NB4 (cell line): ENCODE measurements around the gene ARID1B.

Source experiments
- DNase-seq: peaks from one replicate; pipeline ENCODE4 v3.0.0; 2010; ENCODE audit warnings: low read depth
- H3K4me3 ChIP-seq: one replicate; pipeline ENCODE4 v1.5.1; 2011; ENCODE audit warnings: mild to moderate bottlenecking, low read depth, low read length, moderate library complexity
- MYC ChIP-seq: IDR thresholded peaks from 2 replicates; pipeline ENCODE4 v1.6.1; 2011; ENCODE audit warnings: low read depth, low read length
- POLR2A ChIP-seq: IDR thresholded peaks from 2 replicates; pipeline ENCODE4 v1.6.1; 2011; ENCODE audit warnings: mild to moderate bottlenecking; ENCODE audit not compliant: insufficient read length; ENCODE audit errors: extremely low read depth
- TF ChIP-seq, protein P1 (sequence below): IDR thresholded peaks from one replicate; pipeline ENCODE4 v1.5.1; 2012; ENCODE audit warnings: low read depth, low read length
- TF ChIP-seq, protein P2 (sequence below): IDR thresholded peaks from 2 replicates; pipeline ENCODE4 v1.6.1; 2011; ENCODE audit warnings: low read depth, low read length

Gene ARID1B

DNA sequence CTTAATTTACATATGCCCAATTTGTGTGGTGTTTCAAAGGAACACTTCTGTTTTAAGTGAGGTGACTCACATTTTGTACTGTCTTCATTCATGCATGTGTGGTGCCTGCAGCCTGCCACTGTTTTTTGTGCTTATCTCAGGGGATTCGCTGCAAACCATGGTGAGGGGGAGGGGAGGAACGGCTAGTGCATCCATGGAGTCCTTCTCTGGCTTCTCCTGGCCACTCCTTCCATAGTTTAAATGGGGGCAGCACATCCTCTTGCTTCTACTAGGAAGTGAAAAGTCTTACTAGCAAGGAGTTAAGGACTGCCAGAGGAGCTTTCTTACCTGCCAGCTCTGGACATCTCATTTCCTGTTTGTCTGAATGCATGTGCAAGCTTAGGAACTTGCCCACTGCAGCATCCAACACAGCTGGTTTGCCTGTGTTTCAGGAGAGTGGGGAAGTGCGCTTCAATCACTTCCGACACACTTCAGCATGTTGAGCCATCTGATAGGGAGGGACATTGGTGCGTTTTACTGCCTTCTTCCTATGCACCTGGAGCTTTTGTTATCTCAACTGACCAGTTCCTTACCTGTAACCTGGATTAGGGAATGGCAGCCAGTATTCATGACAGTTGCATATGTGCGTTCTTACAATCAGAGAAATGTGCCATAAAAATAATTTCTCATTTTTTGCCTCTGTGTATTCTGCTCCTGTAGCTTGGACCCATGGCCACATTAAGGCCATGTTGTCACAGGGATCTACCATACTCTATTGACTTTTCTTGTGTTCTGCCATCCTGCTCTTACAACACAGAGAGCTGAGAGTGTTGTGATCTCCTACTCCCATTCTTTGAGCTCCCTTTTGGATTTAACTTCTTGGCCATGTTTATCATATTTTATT lies 211.3 kb downstream of the ARID1B start:
- no peak overlapping the region for H3K4me3 ChIP-seq
- DNase-seq: peak; percentile 62
- TF ChIP-seq POLR2A (no peak), MYC (no peak)
- TF ChIP-seq, protein P1, sequence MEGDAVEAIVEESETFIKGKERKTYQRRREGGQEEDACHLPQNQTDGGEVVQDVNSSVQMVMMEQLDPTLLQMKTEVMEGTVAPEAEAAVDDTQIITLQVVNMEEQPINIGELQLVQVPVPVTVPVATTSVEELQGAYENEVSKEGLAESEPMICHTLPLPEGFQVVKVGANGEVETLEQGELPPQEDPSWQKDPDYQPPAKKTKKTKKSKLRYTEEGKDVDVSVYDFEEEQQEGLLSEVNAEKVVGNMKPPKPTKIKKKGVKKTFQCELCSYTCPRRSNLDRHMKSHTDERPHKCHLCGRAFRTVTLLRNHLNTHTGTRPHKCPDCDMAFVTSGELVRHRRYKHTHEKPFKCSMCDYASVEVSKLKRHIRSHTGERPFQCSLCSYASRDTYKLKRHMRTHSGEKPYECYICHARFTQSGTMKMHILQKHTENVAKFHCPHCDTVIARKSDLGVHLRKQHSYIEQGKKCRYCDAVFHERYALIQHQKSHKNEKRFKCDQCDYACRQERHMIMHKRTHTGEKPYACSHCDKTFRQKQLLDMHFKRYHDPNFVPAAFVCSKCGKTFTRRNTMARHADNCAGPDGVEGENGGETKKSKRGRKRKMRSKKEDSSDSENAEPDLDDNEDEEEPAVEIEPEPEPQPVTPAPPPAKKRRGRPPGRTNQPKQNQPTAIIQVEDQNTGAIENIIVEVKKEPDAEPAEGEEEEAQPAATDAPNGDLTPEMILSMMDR: no peak
- TF ChIP-seq, protein P2, sequence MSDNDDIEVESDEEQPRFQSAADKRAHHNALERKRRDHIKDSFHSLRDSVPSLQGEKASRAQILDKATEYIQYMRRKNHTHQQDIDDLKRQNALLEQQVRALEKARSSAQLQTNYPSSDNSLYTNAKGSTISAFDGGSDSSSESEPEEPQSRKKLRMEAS: no peak

DNA sequence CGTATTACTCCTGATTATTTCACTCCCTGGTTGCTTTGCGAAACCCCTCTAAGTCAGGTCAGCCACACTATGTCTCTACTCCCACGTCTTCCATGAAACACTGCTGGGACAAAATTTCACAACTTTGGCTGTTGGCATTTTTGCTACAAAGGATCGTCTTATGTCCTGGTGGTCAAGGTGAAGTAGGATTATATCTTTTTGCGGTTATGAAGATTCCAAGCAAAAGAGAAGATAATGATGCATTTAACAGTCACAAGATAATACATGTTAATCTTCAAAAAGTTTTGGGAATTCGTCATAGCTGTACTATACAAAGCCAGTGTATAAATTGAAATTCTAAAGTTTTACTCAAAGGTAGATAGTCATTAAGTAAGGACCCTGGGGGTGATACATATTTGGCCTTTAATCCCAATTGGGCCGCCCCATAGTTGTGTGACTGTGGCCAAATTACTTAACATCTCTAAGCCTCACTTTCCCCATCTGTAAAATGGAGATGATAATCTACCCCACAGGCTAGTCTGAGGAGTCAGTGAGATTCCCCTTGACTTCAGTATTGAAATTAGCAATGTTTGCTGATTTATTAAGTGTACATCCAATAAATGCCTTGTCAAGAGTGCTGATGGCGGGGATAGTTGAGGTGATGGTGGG lies 212.1 kb downstream of the ARID1B start:
- H3K4me3 ChIP-seq: no peak overlapping the region
- TF ChIP-seq MYC (no peak), POLR2A (no peak)
- TF ChIP-seq, protein P1: no peak
- TF ChIP-seq, protein P2: no peak

DNA sequence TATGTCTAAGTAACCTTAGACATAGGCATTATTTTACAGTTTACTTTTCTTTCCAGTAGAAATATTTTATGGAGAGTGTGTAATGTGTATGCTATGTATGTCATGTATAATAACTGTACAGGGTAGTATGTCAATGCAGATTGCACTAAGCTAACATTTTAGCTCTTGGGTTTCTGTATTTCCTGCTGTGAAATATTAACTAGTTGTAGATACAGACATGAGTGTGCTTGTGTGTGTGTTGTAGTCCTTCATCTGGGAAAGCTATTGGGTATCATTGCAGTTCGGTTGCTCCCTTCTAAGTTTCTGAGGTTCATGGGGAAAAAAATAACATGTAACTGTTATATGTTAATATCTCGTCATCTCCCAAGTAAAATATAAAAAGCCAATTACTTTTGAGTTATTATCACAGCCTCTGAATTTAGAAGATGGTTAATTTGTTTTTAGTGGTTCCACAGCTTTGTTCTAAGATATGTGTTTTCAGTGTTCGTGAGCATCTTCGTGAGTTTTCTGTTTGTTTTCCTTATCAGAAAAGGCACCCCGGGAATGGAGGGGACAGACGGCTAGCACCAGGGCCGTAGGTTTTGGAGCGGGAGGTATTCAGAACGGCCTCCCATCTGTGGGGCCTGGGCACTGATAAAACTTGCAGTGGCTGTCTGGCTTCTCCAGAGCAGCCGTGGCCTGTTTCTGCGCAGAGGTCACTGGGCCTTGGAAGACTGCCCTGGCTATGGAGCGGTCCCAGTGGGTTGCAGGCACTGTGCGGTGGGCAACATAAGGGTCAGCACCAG lies 215.0 kb downstream of the ARID1B start:
- no peak for DNase-seq
- no peak overlapping the region for H3K4me3 ChIP-seq

More for the DNA sequence above, 212.1 kb downstream of the ARID1B start:
- no peak for DNase-seq

DNA sequence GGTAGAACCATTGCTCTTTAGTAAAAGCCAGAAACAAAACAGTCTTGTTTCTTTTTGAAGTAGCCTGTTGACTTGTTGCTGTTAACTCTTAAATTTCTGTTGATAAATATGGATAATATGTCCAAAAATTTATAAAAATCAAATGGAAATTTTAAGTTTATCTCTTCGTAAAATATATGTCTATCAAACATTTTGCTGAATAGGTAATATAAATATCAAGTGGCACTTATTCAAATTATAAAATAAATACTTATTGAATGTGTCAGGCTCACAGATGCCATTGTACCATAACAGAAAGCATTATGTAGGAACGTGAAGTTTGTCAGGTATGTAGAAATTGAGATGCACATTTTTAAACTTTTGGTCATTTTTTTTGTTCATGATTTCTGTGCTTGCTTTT lies 216.5 kb downstream of the ARID1B start:
- DNase-seq: no peak

More for the DNA sequence above, 215.0 kb downstream of the ARID1B start:
- TF ChIP-seq, protein P1: no peak
- TF ChIP-seq, protein P2: no peak
- TF ChIP-seq MYC: no peak
- TF ChIP-seq POLR2A: no peak

More for the DNA sequence above, 216.5 kb downstream of the ARID1B start:
- TF ChIP-seq POLR2A (no peak), MYC (no peak)
- TF ChIP-seq, protein P2: no peak
- TF ChIP-seq, protein P1: no peak
- H3K4me3 ChIP-seq: no peak overlapping the region
